ENCODE results near the gene RSBN1. TPM values are rescaled to one million over a fixed set of nuclear protein-coding genes. Genes with fewer than 3 reads are reported as not detected.

Gene RSBN1
- total and polyA plus RNA-seq, 7 donors = 3.5 to 20.8 (median 11.0) TPM

- no peak for TF ChIP-seq CTCF (IDR thresholded peaks at IDR 0.05)
- no peaks in the 10 kb centered on the region for H3K9me3 ChIP-seq
- no peaks in the 10 kb centered on the region for H3K36me3 ChIP-seq (ENCODE audit: insufficient read depth in 1 of 2, low read depth in 1 of 2)
- DNase-seq (no peak), ATAC-seq (no peak)
- intact Hi-C loops (cut with DNase I) = no loop called here
- H3K27ac ChIP-seq = no peak overlapping the region
- H3K4me1 ChIP-seq = peaks cover 19% of the 10 kb centered on the region
- H3K4me3 ChIP-seq = no peak overlapping the region
- WGBS, 3 donors = 49 to 61% (median 59%) methylated on average over 1 of the region's 1 CpG
- H3K27me3 ChIP-seq (ENCODE audit: insufficient read depth in 3 of 3, low read length in 2 of 3) = no peaks in the 10 kb centered on the region
Measured at GRCh38 chr1:113821916-113822315, 9.6 kb upstream of the RSBN1 start.

GRCh38 chr1:113818578-113818977 is 6.3 kb upstream of the RSBN1 start:
- intact Hi-C loops (cut with DNase I) = no loop called here
- Histone ChIP-seq H3K4me3 (no peak overlapping the region), H3K36me3 (ENCODE audit: insufficient read depth in 1 of 2, low read depth in 1 of 2) (no peaks in the 10 kb centered on the region), H3K27ac (peak overlapping the region; percentile 63), H3K27me3 (ENCODE audit: insufficient read depth in 3 of 3, low read length in 2 of 3) (no peaks in the 10 kb centered on the region), H3K9me3 (no peaks in the 10 kb centered on the region), H3K4me1 (peaks cover 19% of the 10 kb centered on the region)
- WGBS, 3 donors = 83 to 91% (median 89%) methylated on average over 2 of the region's 2 CpGs
- no peak for TF ChIP-seq CTCF (IDR thresholded peaks at IDR 0.05)
- DNase-seq = no peak
- peak in 3 of 4 donors; percentile 35 to 84 (median 75) for ATAC-seq

GRCh38 chr1:113813218-113813617 is 942 bp upstream of the RSBN1 start:
- intact Hi-C loops (cut with DNase I) = loop anchor here (5.0 kb wide), 2 partner anchors 51 to 56 kb away; partner anchors contain the start of gene PHTF1 (in 1 of the 2)
- Histone ChIP-seq H3K27ac (no peak overlapping the region), H3K4me1 (peaks cover 27% of the 10 kb centered on the region), H3K4me3 (peak overlapping the region; percentile 82), H3K27me3 (ENCODE audit: insufficient read depth in 3 of 3, low read length in 2 of 3) (no peaks in the 10 kb centered on the region), H3K9me3 (no peaks in the 10 kb centered on the region), H3K36me3 (ENCODE audit: insufficient read depth in 1 of 2, low read depth in 1 of 2) (peaks cover 0 to 3% of the 10 kb centered on the region in 2 donors)
- DNase-seq (peak in 1 of 2 donors; percentile 13), ATAC-seq (no peak)
- no peak for TF ChIP-seq CTCF (IDR thresholded peaks at IDR 0.05)
- WGBS, 3 donors = 94 to 97% (median 96%) methylated on average over 15 of the region's 15 CpGs

- Histone ChIP-seq H3K27me3 (ENCODE audit: insufficient read depth in 3 of 3, low read length in 2 of 3) (no peaks in the 10 kb centered on the region), H3K4me1 (peaks cover 26% of the 10 kb centered on the region), H3K27ac (peak overlapping the region; percentile 96), H3K9me3 (no peaks in the 10 kb centered on the region), H3K36me3 (ENCODE audit: insufficient read depth in 1 of 2, low read depth in 1 of 2) (peaks cover 0 to 3% of the 10 kb centered on the region in 2 donors), H3K4me3 (peak overlapping the region; percentile 82)
- WGBS, 3 donors = 13 to 17% (median 15%) methylated on average over 13 of the region's 13 CpGs
- no peak for ATAC-seq
- TF ChIP-seq CTCF (IDR thresholded peaks at IDR 0.05) = no peak
- intact Hi-C loops (cut with DNase I) = loop anchor here (1.0 to 5.0 kb wide), 3 partner anchors 50 to 117 kb away; partner anchors contain the start of genes HIPK1 (in 1 of the 2) and PHTF1 (in 1 of the 2)
- DNase-seq = peak in 1 of 2 donors; percentile 51
Measured at GRCh38 chr1:113812661-113813135, 422 bp upstream of the RSBN1 start.
